CD4-positive, alpha-beta memory T cell (primary cell): ENCODE measurements around the gene ELAVL3. TPM values are rescaled to one million over a fixed set of nuclear protein-coding genes. Genes with fewer than 3 reads are reported as not detected.
A peak's percentile ranks its signal among the peaks of the same experiment; 100 is the strongest.

Source experiments
- CTCF ChIA-PET: fragments of 350-600 bp; sonication (Branson Sonifier 250); formaldehyde crosslinking; loops from one replicate; lab custom pipeline; 2021; ENCODE audit warnings: inconsistent platforms; ENCODE audit not compliant: partially characterized antibody; lab: Charles Lee
- POLR2A ChIA-PET: fragments of 350-600 bp; sonication (Branson Sonifier 250); formaldehyde crosslinking; loops from one replicate; lab custom pipeline; 2021; ENCODE audit not compliant: partially characterized antibody; lab: Charles Lee
- DNase-seq, 5 donors: peaks; one replicate each; pipeline versions ENCODE4 v3.0.0 to v3.0.0-alpha.2; 2020 to 2022; ENCODE audit warnings: mixed read lengths in 1 of 5
- H3K27ac ChIP-seq: one replicate; pipeline ENCODE4 v1.7.0; 2013; ENCODE audit warnings: low read depth, low read length
- H3K27me3 ChIP-seq: 2 replicates; pipeline ENCODE4 v1.7.0; 2013; ENCODE audit warnings: mild to moderate bottlenecking, low read length, moderate library complexity; ENCODE audit not compliant: insufficient read depth
- H3K36me3 ChIP-seq: 2 replicates; pipeline ENCODE4 v1.7.0; 2013; ENCODE audit warnings: mild to moderate bottlenecking, low read length, moderate library complexity; ENCODE audit not compliant: insufficient read depth
- H3K4me1 ChIP-seq: 2 replicates; pipeline ENCODE4 v1.7.0; 2013; ENCODE audit warnings: mild to moderate bottlenecking, low read length, moderate library complexity; ENCODE audit not compliant: insufficient read depth
- H3K4me3 ChIP-seq, 2 donors: one replicate each; pipeline ENCODE4 v1.7.0; 2013; ENCODE audit warnings: low read length in 2 of 2, mild to moderate bottlenecking in 1 of 2
- H3K9me3 ChIP-seq, 2 donors: one replicate each; pipeline ENCODE4 v1.7.0; 2013; ENCODE audit warnings: low read length in 2 of 2, control low read depth in 1 of 2; ENCODE audit not compliant: control insufficient read depth in 1 of 2
- H3K27ac Mint-ChIP-seq, 7 donors: one replicate each; pipeline ENCODE4 v1.8.0; 2020 to 2021; ENCODE audit warnings: mixed read lengths in 7 of 7, mild to moderate bottlenecking in 6 of 7, inconsistent platforms in 3 of 7, moderate library complexity in 3 of 7
- H3K27me3 Mint-ChIP-seq, 2 donors: one replicate each; pipeline ENCODE4 v1.8.0; 2020 to 2021; ENCODE audit warnings: mixed read lengths in 2 of 2
- H3K36me3 Mint-ChIP-seq, 2 donors: one replicate each; pipeline ENCODE4 v1.8.0; 2020 to 2021; ENCODE audit warnings: mixed read lengths in 2 of 2, inconsistent platforms in 1 of 2, mild to moderate bottlenecking in 1 of 2
- H3K4me1 Mint-ChIP-seq, 4 donors: one replicate each; pipeline ENCODE4 v1.8.0; 2020 to 2021; ENCODE audit warnings: mixed read lengths in 4 of 4, mild to moderate bottlenecking in 1 of 4
- H3K4me3 Mint-ChIP-seq, 8 donors: one replicate each; pipeline ENCODE4 v1.8.0; 2020 to 2021; ENCODE audit warnings: mixed read lengths in 8 of 8, mild to moderate bottlenecking in 7 of 8, moderate library complexity in 6 of 8, inconsistent platforms in 3 of 8
- H3K9me3 Mint-ChIP-seq, 8 donors: one replicate each; pipeline ENCODE4 v1.8.0; 2020 to 2021; ENCODE audit warnings: mixed read lengths in 8 of 8, mild to moderate bottlenecking in 5 of 8, inconsistent platforms in 3 of 8, moderate library complexity in 1 of 8
- intact Hi-C: fragments of 100-400 bp; cut with micrococcal nuclease; formaldehyde crosslinking; loops from one replicate; pipeline ENCODE4 v1.15.1; 2023
- polyA plus RNA-seq, 2 donors: library from polyadenylated mRNA; unstranded; fragments of 300-500 nt; fragmentation: Illumina TruSeq; gene quantifications; one replicate each; pipeline ENCODE4 v1.2.3, GENCODE V29; 2021
- total RNA-seq, 2 experiments: library from RNA; stranded (reverse); gene quantifications; one replicate each; pipeline ENCODE4 v1.2.3, GENCODE V29; 2021

ELAVL3 gene
- total and polyA plus RNA-seq, 4 experiments from 2014 or later, result not detected

DNA sequence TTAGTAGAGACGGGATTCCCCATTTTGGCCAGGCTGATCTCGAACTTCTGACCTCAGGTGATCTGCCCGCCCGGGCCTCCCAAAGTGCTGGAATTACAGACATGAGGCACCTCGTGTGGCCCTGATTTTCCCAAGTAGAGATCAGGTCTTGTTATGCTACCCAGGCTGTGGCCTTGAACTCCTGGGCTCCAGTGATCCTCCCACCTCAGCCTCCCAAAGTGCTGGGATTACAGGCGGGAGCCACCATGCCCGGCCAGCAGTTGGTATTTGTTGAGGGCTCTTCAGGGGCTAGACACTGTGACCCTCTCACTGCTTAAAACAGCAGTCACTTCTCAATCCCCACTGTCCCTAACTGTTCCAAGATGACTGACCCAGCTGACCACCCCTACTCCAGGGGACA is 8.5 kb upstream of the ELAVL3 start:
- Histone ChIP-seq H3K4me1 (no peaks in the 10 kb centered on the region), H3K27me3 (no peaks in the 10 kb centered on the region), H3K27ac (no peak overlapping the region), H3K4me3 (no peak overlapping the region), H3K36me3 (no peaks in the 10 kb centered on the region), H3K9me3 (no peaks in the 10 kb centered on the region)
- H3K9me3 Mint-ChIP-seq, result no peaks in the 10 kb centered on the region
- peaks cover 0 to 4% (median under 1%) of the 10 kb centered on the region in 4 donors for H3K4me1 Mint-ChIP-seq
- intact Hi-C loops, result no loop called here
- H3K36me3 Mint-ChIP-seq, result peaks cover 25 to 32% of the 10 kb centered on the region in 2 donors
- no peak for DNase-seq
- H3K27ac Mint-ChIP-seq, result no peak overlapping the region
- CTCF ChIA-PET, result no interaction called here
- POLR2A ChIA-PET, result no interaction called here
- peaks cover 0 to 3% of the 10 kb centered on the region in 2 donors for H3K27me3 Mint-ChIP-seq
- no peak overlapping the region for H3K4me3 Mint-ChIP-seq

GRCh38 chr19:11486661-11487503 is 6.0 kb upstream of the ELAVL3 start:
- no peak overlapping the region for H3K27ac Mint-ChIP-seq
- intact Hi-C loops, result no loop called here

GRCh38 chr19:11485245-11485837 is 4.5 kb upstream of the ELAVL3 start:
- H3K4me3 Mint-ChIP-seq, result peak overlapping the region in 1 of 8 donors; percentile 20

More at GRCh38 chr19:11486661-11487503, 6.0 kb upstream of the ELAVL3 start:
- Mint-ChIP-seq H3K9me3 (no peaks in the 10 kb centered on the region), H3K4me3 (no peak overlapping the region), H3K4me1 (peaks cover 3 to 17% (median 13%) of the 10 kb centered on the region in 4 donors), H3K36me3 (peaks cover 21 to 26% of the 10 kb centered on the region in 2 donors), H3K27me3 (peaks cover 2 to 7% of the 10 kb centered on the region in 2 donors)
- H3K27ac ChIP-seq, result no peak overlapping the region
- H3K9me3 ChIP-seq, result no peaks in the 10 kb centered on the region
- CTCF ChIA-PET, result no interaction called here
- no peak for DNase-seq
- POLR2A ChIA-PET, result no interaction called here
- no peak overlapping the region for H3K4me3 ChIP-seq
- no peaks in the 10 kb centered on the region for H3K27me3 ChIP-seq
- H3K4me1 ChIP-seq, result peaks cover 14% of the 10 kb centered on the region
- H3K36me3 ChIP-seq, result no peaks in the 10 kb centered on the region

DNA sequence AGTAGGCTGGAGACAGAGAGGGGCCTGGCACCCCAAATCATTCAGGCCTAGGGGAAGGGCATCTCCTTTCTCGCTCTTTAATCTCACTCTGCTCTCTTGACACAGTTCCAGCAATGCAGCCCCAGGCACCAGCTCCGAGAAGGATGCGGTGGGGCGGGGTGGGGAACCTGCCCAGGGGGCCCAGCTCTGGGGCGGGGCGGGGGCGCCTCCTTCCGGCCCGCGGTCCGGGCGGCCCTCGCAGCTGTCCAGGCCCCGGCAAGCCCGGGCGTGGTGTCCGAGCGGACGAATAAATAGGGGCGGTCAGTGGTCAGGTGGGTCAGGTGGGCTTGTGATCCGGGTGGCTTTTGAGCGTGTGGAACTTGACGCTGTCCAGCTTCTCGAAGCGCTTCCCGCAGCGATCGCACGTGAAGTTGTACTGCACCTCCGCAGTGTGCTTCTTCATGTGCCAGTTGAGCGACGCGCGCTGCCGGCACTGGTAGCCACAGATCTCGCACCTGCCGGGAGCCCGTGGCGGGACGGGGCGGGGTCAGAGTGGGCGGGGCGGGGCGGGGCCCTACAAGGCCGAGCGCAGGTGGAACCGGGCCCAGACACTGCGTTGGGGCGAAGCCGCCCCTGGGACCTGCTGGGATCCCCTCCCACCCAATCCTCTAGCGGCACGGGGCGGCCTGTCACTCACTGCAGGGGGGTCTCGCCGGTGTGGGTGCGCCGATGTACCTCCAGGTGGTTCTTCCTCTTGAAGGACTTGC is 2.7 kb upstream of the ELAVL3 start:
- POLR2A ChIA-PET, result interaction anchor here (1.0 to 2.0 kb wide), 9 partner anchors 9 to 190 kb away, joined by 3 to 22 read pairs (median 6); partner anchors contain the start of genes ECSIT, ODAD3, PRKCSH and SWSAP1
- Mint-ChIP-seq H3K27me3 (peaks cover 16 to 23% of the 10 kb centered on the region in 2 donors), H3K4me3 (no peak overlapping the region), H3K9me3 (peaks cover 0 to 3% (median 0%) of the 10 kb centered on the region in 8 donors), H3K27ac (no peak overlapping the region), H3K4me1 (peaks cover 8 to 33% (median 20%) of the 10 kb centered on the region in 4 donors), H3K36me3 (peaks cover 7 to 12% of the 10 kb centered on the region in 2 donors)
- DNase-seq, result peak in 1 of 5 donors; percentile 32
- H3K4me1 ChIP-seq, result peaks cover 24% of the 10 kb centered on the region
- CTCF ChIA-PET, result interaction anchor here (1.1 to 3.4 kb wide), 29 partner anchors 8 to 389 kb away, joined by 3 to 56 read pairs (median 4); partner anchors contain the start of genes EPOR, ODAD3, PRKCSH and RAB3D
- intact Hi-C loops, result loop anchor here (5.0 kb wide), 1 partner anchor 241 kb away; no protein-coding TSS in a partner anchor
- H3K27ac ChIP-seq, result no peak overlapping the region
- H3K4me3 ChIP-seq, result no peak overlapping the region
- no peaks in the 10 kb centered on the region for H3K36me3 ChIP-seq
- H3K9me3 ChIP-seq, result no peaks in the 10 kb centered on the region
- peaks cover 12% of the 10 kb centered on the region for H3K27me3 ChIP-seq

More at GRCh38 chr19:11485245-11485837, 4.5 kb upstream of the ELAVL3 start:
- peaks cover 8 to 26% (median 18%) of the 10 kb centered on the region in 4 donors for H3K4me1 Mint-ChIP-seq
- H3K27me3 Mint-ChIP-seq, result peaks cover 10 to 16% of the 10 kb centered on the region in 2 donors
- peak overlapping the region in 1 of 7 donors; percentile 65 for H3K27ac Mint-ChIP-seq
- intact Hi-C loops, result no loop called here
- Histone ChIP-seq H3K27me3 (peaks cover 8% of the 10 kb centered on the region), H3K4me1 (peaks cover 24% of the 10 kb centered on the region), H3K36me3 (no peaks in the 10 kb centered on the region), H3K9me3 (no peaks in the 10 kb centered on the region), H3K4me3 (no peak overlapping the region), H3K27ac (no peak overlapping the region)
- ChIA-PET CTCF (interaction anchor here (0.6 to 1.8 kb wide), 4 partner anchors 9 to 103 kb away, joined by 3 to 5 read pairs (median 3); no protein-coding TSS in a partner anchor), POLR2A (interaction anchor here (1.0 to 1.2 kb wide), 2 partner anchors 104 to 111 kb away, joined by 4 read pairs; partner anchors contain the start of gene SWSAP1)
- peaks cover 0 to 3% (median 0%) of the 10 kb centered on the region in 8 donors for H3K9me3 Mint-ChIP-seq
- peak in 1 of 5 donors; percentile 30 for DNase-seq
- peaks cover 15 to 19% of the 10 kb centered on the region in 2 donors for H3K36me3 Mint-ChIP-seq

GRCh38 chr19:11482384-11483050 is 1.7 kb upstream of the ELAVL3 start:
- H3K9me3 ChIP-seq, result no peaks in the 10 kb centered on the region
- intact Hi-C loops, result loop anchor here (1.0 to 5.0 kb wide), 6 partner anchors 23 to 345 kb away; partner anchors contain the start of genes ODAD3, PRKCSH and ZNF653

More at GRCh38 chr19:11482384-11483050, 1.7 kb upstream of the ELAVL3 start:
- peak overlapping the region; percentile 58 to 75 (median 70) for H3K4me3 Mint-ChIP-seq
- Histone ChIP-seq H3K27me3 (peaks cover 12% of the 10 kb centered on the region), H3K36me3 (no peaks in the 10 kb centered on the region), H3K4me3 (peak overlapping the region in 1 of 2 donors; percentile 35), H3K27ac (no peak overlapping the region), H3K4me1 (peaks cover 24% of the 10 kb centered on the region)
- H3K27ac Mint-ChIP-seq, result peak overlapping the region in 6 of 7 donors; percentile 8 to 89 (median 74)
- ChIA-PET CTCF (interaction anchor here (0.5 to 3.4 kb wide), 38 partner anchors 8 to 446 kb away, joined by 3 to 56 read pairs (median 4); partner anchors contain the start of genes EPOR, ODAD3, PRKCSH and RAB3D), POLR2A (interaction anchor here (1.0 to 2.0 kb wide), 11 partner anchors 10 to 189 kb away, joined by 3 to 22 read pairs (median 6); partner anchors contain the start of genes CCDC159, ECSIT, ODAD3 and PRKCSH)
- H3K9me3 Mint-ChIP-seq, result peaks cover 0 to 3% (median 0%) of the 10 kb centered on the region in 8 donors
- H3K4me1 Mint-ChIP-seq, result peaks cover 8 to 37% (median 20%) of the 10 kb centered on the region in 4 donors
- H3K36me3 Mint-ChIP-seq, result peaks cover 7 to 12% of the 10 kb centered on the region in 2 donors
- peak; percentile 79 to 88 (median 85) for DNase-seq
- H3K27me3 Mint-ChIP-seq, result peaks cover 18 to 23% of the 10 kb centered on the region in 2 donors
